Left ventricle myocardium inferior (tissue), 1 donor: ENCODE data around the gene RPL21. TPM values are rescaled to one million over a fixed set of nuclear protein-coding genes. Genes with fewer than 3 reads are reported as not detected.
"Not testable (repeated sequence)": the region's sequence is repeated elsewhere in the genome, so short reads cannot be mapped to it uniquely, and the experiment has no call there.

Experiments
- DNase-seq: peaks from one replicate; pipeline ENCODE4 v3.0.0-alpha.2; 2020
- H3K27ac ChIP-seq: fragments of 200-600 bp; replicated peaks from 2 replicates; pipeline ENCODE4 v1.8.0; 2021
- H3K27me3 ChIP-seq: fragments of 200-600 bp; 2 replicates; pipeline ENCODE4 v1.8.0; 2021; ENCODE audit warnings: low read depth
- H3K36me3 ChIP-seq: fragments of 200-600 bp; 2 replicates; pipeline ENCODE4 v1.8.0; 2021
- H3K4me1 ChIP-seq: fragments of 200-600 bp; 2 replicates; pipeline ENCODE4 v1.8.0; 2021
- H3K4me3 ChIP-seq: fragments of 200-600 bp; 2 replicates; pipeline ENCODE4 v1.8.0; 2021; ENCODE audit warnings: mild to moderate bottlenecking, moderate library complexity
- H3K9me3 ChIP-seq: fragments of 200-600 bp; replicated peaks from 2 replicates; pipeline ENCODE4 v1.8.0; 2021
- intact Hi-C: fragments of 100-400 bp; cut with micrococcal nuclease; formaldehyde crosslinking; loops from one replicate; pipeline ENCODE4 v1.11.0; 2022
- total RNA-seq: library from RNA; stranded (reverse); fragmentation: NEBNext Ultra II Directional; extraction: Animal tissue kit (Norgen Biotek cat#: 25700); gene quantifications from one replicate; pipeline ENCODE4 v1.2.1, GENCODE V29; 2021
- TF ChIP-seq, protein P1 (sequence below): fragments of 200-600 bp; IDR thresholded peaks from 2 replicates; pipeline ENCODE4 v1.8.0; 2021; ENCODE audit warnings: antibody characterized with exemption, mild to moderate bottlenecking, borderline replicate concordance
- donor health status: DM: no; HTN: yes; CAD: no; lungs with severe emphysema.

The RPL21 gene
- total RNA-seq, 1 donor from 2014 or later, result 674 TPM

DNA sequence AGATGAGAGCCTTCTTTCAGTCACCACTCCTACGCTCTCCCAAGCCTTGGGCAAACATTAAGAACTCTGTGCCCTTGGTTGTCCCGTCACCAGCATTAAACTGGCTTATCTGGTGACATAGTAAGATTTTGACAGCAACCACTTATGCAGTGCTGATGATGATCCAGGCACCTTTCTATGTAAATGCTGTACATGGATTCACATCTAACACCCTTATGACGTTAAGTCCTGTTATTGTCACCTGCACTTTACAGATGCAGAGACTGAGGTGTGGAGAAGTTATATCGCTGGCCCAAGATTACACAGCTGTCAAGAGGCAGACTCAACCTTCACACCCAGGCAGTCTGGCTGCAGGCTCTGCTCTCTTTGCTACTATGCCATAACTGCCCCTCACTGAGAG lies 44.3 kb downstream of the RPL21 start:
- intact Hi-C loops, result no loop called here
- Histone ChIP-seq H3K27ac (no peak overlapping the region), H3K27me3 (peaks cover 16% of the 10 kb centered on the region), H3K4me1 (peaks cover 12% of the 10 kb centered on the region), H3K9me3 (no peaks in the 10 kb centered on the region), H3K4me3 (no peak overlapping the region), H3K36me3 (no peaks in the 10 kb centered on the region)
- DNase-seq, result no peak
- TF ChIP-seq, protein P1, sequence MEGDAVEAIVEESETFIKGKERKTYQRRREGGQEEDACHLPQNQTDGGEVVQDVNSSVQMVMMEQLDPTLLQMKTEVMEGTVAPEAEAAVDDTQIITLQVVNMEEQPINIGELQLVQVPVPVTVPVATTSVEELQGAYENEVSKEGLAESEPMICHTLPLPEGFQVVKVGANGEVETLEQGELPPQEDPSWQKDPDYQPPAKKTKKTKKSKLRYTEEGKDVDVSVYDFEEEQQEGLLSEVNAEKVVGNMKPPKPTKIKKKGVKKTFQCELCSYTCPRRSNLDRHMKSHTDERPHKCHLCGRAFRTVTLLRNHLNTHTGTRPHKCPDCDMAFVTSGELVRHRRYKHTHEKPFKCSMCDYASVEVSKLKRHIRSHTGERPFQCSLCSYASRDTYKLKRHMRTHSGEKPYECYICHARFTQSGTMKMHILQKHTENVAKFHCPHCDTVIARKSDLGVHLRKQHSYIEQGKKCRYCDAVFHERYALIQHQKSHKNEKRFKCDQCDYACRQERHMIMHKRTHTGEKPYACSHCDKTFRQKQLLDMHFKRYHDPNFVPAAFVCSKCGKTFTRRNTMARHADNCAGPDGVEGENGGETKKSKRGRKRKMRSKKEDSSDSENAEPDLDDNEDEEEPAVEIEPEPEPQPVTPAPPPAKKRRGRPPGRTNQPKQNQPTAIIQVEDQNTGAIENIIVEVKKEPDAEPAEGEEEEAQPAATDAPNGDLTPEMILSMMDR, result no peak

DNA sequence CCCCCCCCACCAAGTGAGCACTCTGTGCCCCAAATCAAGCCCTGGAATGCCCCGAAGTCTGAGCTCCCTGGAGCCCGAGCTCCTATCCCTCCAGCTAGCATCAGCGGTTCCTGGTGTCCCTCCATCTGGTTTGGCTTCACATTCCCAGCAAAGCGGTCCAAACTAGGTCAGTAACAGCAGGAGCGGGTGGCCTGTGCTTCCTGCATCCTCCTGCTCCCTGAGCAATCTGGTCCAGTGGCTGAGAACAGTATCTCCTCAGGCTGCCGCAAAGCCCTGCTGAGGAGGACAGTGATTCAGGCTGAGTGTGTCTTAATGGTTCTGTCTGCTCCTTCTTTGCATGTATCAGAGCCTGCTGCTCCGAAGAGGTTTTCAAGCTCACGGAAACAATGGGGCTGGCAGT lies 45.1 kb downstream of the RPL21 start:
- no peaks in the 10 kb centered on the region for H3K9me3 ChIP-seq
- H3K27me3 ChIP-seq, result peaks cover 16% of the 10 kb centered on the region
- H3K4me3 ChIP-seq, result no peak overlapping the region
- intact Hi-C loops, result no loop called here
- no peak overlapping the region for H3K27ac ChIP-seq
- H3K4me1 ChIP-seq, result peaks cover 12% of the 10 kb centered on the region
- H3K36me3 ChIP-seq, result no peaks in the 10 kb centered on the region
- TF ChIP-seq, protein P1, result no peak
- DNase-seq, result no peak

- Histone ChIP-seq H3K9me3 (no peaks in the 10 kb centered on the region), H3K36me3 (no peaks in the 10 kb centered on the region), H3K27ac (no peak overlapping the region), H3K4me1 (peaks cover 12% of the 10 kb centered on the region), H3K27me3 (peaks cover 16% of the 10 kb centered on the region), H3K4me3 (no peak overlapping the region)
- TF ChIP-seq, protein P1, result no peak
- DNase-seq, result no peak
- intact Hi-C loops, result no loop called here
These were observed 47.5 kb downstream of the RPL21 start for GRCh38 chr13:27298849-27299248.

GRCh38 chr13:27300406-27300805 lies 49.0 kb downstream of the RPL21 start:
- H3K4me3 ChIP-seq, DNase-seq, H3K9me3 ChIP-seq, H3K4me1 ChIP-seq, H3K27ac ChIP-seq, H3K36me3 ChIP-seq, intact Hi-C loops: not testable (repeated sequence)
- H3K27me3 ChIP-seq, result peaks cover 16% of the 10 kb centered on the region

GRCh38 chr13:27300941-27301586 lies 49.7 kb downstream of the RPL21 start:
- peaks cover 16% of the 10 kb centered on the region for H3K27me3 ChIP-seq
- no peak overlapping the region for H3K4me3 ChIP-seq
- peaks cover 6% of the 10 kb centered on the region for H3K4me1 ChIP-seq
- TF ChIP-seq, protein P1, result no peak
- H3K27ac ChIP-seq, result no peak overlapping the region
- H3K36me3 ChIP-seq, result no peaks in the 10 kb centered on the region
- DNase-seq, result no peak
- intact Hi-C loops, result no loop called here
- H3K9me3 ChIP-seq, result no peaks in the 10 kb centered on the region

- DNase-seq, result no peak
- intact Hi-C loops, result no loop called here
These were observed 51.4 kb downstream of the RPL21 start for GRCh38 chr13:27302643-27303262.

More at GRCh38 chr13:27302643-27303262, 51.4 kb downstream of the RPL21 start:
- H3K4me1 ChIP-seq, result peaks cover 6% of the 10 kb centered on the region
- TF ChIP-seq, protein P1, result no peak
- no peaks in the 10 kb centered on the region for H3K9me3 ChIP-seq
- H3K36me3 ChIP-seq, result no peaks in the 10 kb centered on the region
- H3K27me3 ChIP-seq, result peaks cover 7% of the 10 kb centered on the region
- no peak overlapping the region for H3K27ac ChIP-seq
- H3K4me3 ChIP-seq, result no peak overlapping the region
